Activated T-helper 1 cell treated with anti-CD3 and anti-CD28 coated beads, Interleukin-12 subunit alpha, Interleukin-12 subunit beta, Interleukin-2, Interleukin-4 antibody, amounts not matched to agents 30 ng/mL and 10 ng/mL and 1 ng/mL, durations not matched to agents 14 hours and 24 hours and 36 hours (primary cell): Measurements from ENCODE around the gene OSER1. TPM values are rescaled to one million over a fixed set of nuclear protein-coding genes. Genes with fewer than 3 reads are reported as not detected.
A peak's percentile ranks its signal among the peaks of the same experiment; 100 is the strongest.
"Not testable (repeated sequence)": the region's sequence is repeated elsewhere in the genome, so short reads cannot be mapped to it uniquely, and the experiment has no call there.

Experiments used
- DNase-seq: peaks from one replicate; pipeline ENCODE4 v3.0.0; 2021; ENCODE audit warnings: low spot score
- H3K27ac Mint-ChIP-seq: one replicate; pipeline ENCODE4 v1.8.0; 2021; ENCODE audit warnings: mild to moderate bottlenecking, mixed read lengths
- H3K27me3 Mint-ChIP-seq: one replicate; pipeline ENCODE4 v1.8.0; 2022; ENCODE audit warnings: mild to moderate bottlenecking, moderate library complexity, mixed read lengths; ENCODE audit not compliant: insufficient read depth
- H3K36me3 Mint-ChIP-seq: one replicate; pipeline ENCODE4 v1.8.0; 2021; ENCODE audit warnings: low read depth, mixed read lengths
- H3K4me1 Mint-ChIP-seq: one replicate; pipeline ENCODE4 v1.8.0; 2021; ENCODE audit warnings: low read depth, mixed read lengths
- H3K4me3 Mint-ChIP-seq: one replicate; pipeline ENCODE4 v1.8.0; 2021; ENCODE audit warnings: mild to moderate bottlenecking, moderate library complexity, mixed read lengths
- H3K9me3 Mint-ChIP-seq: one replicate; pipeline ENCODE4 v1.8.0; 2021; ENCODE audit warnings: mixed read lengths
- intact Hi-C: fragments of 100-400 bp; cut with micrococcal nuclease; formaldehyde crosslinking; loops from one replicate; pipeline ENCODE4 v1.15.1; 2024
- total RNA-seq: library from RNA; stranded (reverse); gene quantifications from 2 replicates; pipeline ENCODE4 v1.2.3, GENCODE V29; 2022

The OSER1 gene
- 22.0 and 23.4 TPM in 2 replicates for total RNA-seq

GRCh38 chr20:44210406-44211176 lies at the start of gene OSER1:
TSS of gene OSER1 (minus strand) at chr20:44210771. CDS start at chr20:44206957, 3,814 bp downstream.
- intact Hi-C loops = loop anchor here (1.0 to 10.0 kb wide), 8 partner anchors 101 to 754 kb away; partner anchors contain the start of genes FITM2, MYBL2, SERINC3 and SRSF6
- DNase-seq = peak; percentile 98
- peak within 1 kb of the TSS; percentile 99 for H3K4me3 Mint-ChIP-seq
- H3K27ac Mint-ChIP-seq = peak within 1 kb of the TSS; percentile 98
- peaks cover 59% of the 10 kb centered on the region for H3K4me1 Mint-ChIP-seq
- H3K36me3 Mint-ChIP-seq = peaks cover 18% of the 10 kb centered on the region
- no peaks in the 10 kb centered on the region for H3K27me3 Mint-ChIP-seq
- H3K9me3 Mint-ChIP-seq = no peaks in the 10 kb centered on the region

GRCh38 chr20:44258226-44258890 lies 47.8 kb upstream of the OSER1 start:
- no peak for DNase-seq
- Mint-ChIP-seq H3K27me3 (peaks cover 2% of the 10 kb centered on the region), H3K4me1 (no peaks in the 10 kb centered on the region), H3K36me3 (no peaks in the 10 kb centered on the region), H3K27ac (no peak overlapping the region), H3K9me3 (no peaks in the 10 kb centered on the region), H3K4me3 (no peak overlapping the region)
- intact Hi-C loops = no loop called here

GRCh38 chr20:44256961-44257360 lies 46.4 kb upstream of the OSER1 start:
- no peak for DNase-seq
- no peak overlapping the region for H3K27ac Mint-ChIP-seq
- no peak overlapping the region for H3K4me3 Mint-ChIP-seq
- H3K27me3 Mint-ChIP-seq = peaks cover 2% of the 10 kb centered on the region
- H3K9me3 Mint-ChIP-seq = no peaks in the 10 kb centered on the region
- no peaks in the 10 kb centered on the region for H3K4me1 Mint-ChIP-seq
- no peaks in the 10 kb centered on the region for H3K36me3 Mint-ChIP-seq
- intact Hi-C loops = no loop called here

DNA sequence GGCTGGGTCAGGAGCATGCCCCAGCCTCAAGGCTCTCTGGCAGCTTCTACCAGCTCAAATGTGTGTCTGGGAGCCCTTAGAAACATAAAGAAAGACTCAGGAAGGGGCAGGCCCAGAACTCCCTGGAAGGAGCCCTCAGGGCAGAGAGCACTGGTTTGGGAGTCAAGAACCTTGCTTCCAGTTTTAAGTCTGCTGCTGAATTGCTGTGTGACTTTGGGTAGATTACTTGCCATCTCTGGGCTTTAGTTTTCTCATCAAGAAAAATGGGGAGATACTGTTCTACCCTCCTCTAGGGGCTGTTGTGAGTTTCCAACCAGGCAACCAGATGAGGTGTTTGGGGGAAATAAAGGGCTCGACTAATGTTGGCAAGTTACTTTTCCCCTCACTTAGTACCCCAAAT lies 45.4 kb upstream of the OSER1 start:
- H3K4me3 Mint-ChIP-seq = no peak overlapping the region
- H3K4me1 Mint-ChIP-seq = no peaks in the 10 kb centered on the region
- no peaks in the 10 kb centered on the region for H3K27me3 Mint-ChIP-seq
- H3K36me3 Mint-ChIP-seq = no peaks in the 10 kb centered on the region
- no peak overlapping the region for H3K27ac Mint-ChIP-seq
- DNase-seq = no peak
- H3K9me3 Mint-ChIP-seq = no peaks in the 10 kb centered on the region
- intact Hi-C loops = no loop called here

DNA sequence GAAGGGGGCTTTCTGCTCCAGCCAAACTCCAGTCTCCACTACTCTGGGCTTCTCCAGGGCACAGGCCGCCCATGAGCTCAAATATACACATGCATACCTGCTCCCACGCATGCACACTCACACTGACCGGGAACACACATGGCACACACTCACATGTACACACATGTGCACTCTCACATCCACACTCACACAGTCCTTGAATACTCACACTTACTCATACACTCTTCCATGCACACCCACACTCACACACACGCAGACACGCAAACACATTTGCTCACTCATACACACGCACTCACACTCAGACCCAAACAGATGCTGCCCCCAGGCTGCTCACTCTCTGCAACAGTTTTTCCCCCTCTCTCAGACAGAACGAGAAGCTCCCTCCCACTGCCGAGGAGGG lies 43.5 kb upstream of the OSER1 start:
- Mint-ChIP-seq H3K4me1 (no peaks in the 10 kb centered on the region), H3K36me3 (no peaks in the 10 kb centered on the region), H3K27me3 (peaks cover under 1% of the 10 kb centered on the region), H3K4me3 (no peak overlapping the region), H3K27ac (no peak overlapping the region), H3K9me3 (no peaks in the 10 kb centered on the region)
- intact Hi-C loops = no loop called here
- no peak for DNase-seq

- intact Hi-C loops = no loop called here
- Mint-ChIP-seq H3K27ac (no peak overlapping the region), H3K9me3 (no peaks in the 10 kb centered on the region), H3K36me3 (no peaks in the 10 kb centered on the region), H3K4me1 (no peaks in the 10 kb centered on the region), H3K4me3 (no peak overlapping the region), H3K27me3 (peaks cover 6% of the 10 kb centered on the region)
- DNase-seq = no peak
These were observed 43.0 kb upstream of the OSER1 start for GRCh38 chr20:44253528-44253927.

DNA sequence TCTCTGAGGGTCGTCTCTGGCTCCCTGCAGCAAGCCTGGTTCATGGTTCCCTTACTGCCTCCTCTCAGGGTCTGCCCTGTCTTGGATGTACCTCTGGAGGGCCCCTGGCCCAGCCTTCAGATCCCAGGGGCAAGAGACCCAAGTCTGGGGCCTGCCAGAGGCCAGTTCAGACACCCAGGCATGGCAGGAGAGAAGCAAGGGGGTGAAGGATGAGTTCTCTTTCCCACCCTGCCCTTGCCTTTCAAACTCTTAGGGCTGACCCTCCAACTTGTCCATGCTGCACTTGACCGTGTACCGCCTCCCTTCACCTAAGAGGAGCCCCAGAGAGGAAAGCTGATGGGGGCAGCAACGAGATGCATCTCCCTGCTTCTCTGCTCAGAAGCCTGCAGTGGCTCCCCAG lies 40.7 kb upstream of the OSER1 start:
- Mint-ChIP-seq H3K27ac (no peak overlapping the region), H3K27me3 (peaks cover 21% of the 10 kb centered on the region), H3K4me3 (no peak overlapping the region), H3K4me1 (no peaks in the 10 kb centered on the region), H3K9me3 (no peaks in the 10 kb centered on the region), H3K36me3 (no peaks in the 10 kb centered on the region)
- no peak for DNase-seq
- intact Hi-C loops = no loop called here

DNA sequence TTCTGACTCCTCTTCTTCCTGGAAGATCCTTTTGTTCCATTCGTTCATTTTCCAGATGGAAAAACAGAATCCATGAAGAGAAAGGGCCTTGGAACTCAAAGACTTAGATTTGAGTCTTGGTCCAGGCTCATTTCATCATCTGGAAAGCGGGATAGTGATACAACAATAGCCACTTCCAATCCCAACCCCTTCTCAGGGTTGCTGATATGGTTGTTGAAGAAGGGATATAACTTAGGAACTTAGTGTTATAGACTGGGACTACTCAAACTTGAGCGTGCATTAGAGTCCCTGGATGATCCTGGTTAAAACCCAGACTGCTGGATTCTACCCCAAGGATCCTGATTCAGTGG lies 37.8 kb upstream of the OSER1 start:
- Mint-ChIP-seq H3K4me3 (no peak overlapping the region), H3K27me3 (peaks cover 30% of the 10 kb centered on the region), H3K27ac (no peak overlapping the region), H3K9me3 (no peaks in the 10 kb centered on the region), H3K4me1 (no peaks in the 10 kb centered on the region), H3K36me3 (no peaks in the 10 kb centered on the region)
- no peak for DNase-seq
- intact Hi-C loops = no loop called here

GRCh38 chr20:44247586-44248409 lies 37.2 kb upstream of the OSER1 start:
- Mint-ChIP-seq H3K4me1 (no peaks in the 10 kb centered on the region), H3K27me3 (peaks cover 30% of the 10 kb centered on the region), H3K36me3 (no peaks in the 10 kb centered on the region), H3K4me3 (no peak overlapping the region), H3K27ac (no peak overlapping the region), H3K9me3 (no peaks in the 10 kb centered on the region)
- intact Hi-C loops = no loop called here
- no peak for DNase-seq

GRCh38 chr20:44247131-44247571 lies 36.6 kb upstream of the OSER1 start, which contains the start of gene GDAP1L1:
TSS of gene GDAP1L1 (plus strand) at chr20:44247308. CDS start at chr20:44247335, 27 bp downstream.
- H3K27ac Mint-ChIP-seq = no peak within 1 kb of the TSS
- peaks cover 30% of the 10 kb centered on the region for H3K27me3 Mint-ChIP-seq
- no peak for DNase-seq
- intact Hi-C loops = no loop called here
- no peak within 1 kb of the TSS for H3K4me3 Mint-ChIP-seq
- no peaks in the 10 kb centered on the region for H3K36me3 Mint-ChIP-seq
- H3K4me1 Mint-ChIP-seq = no peaks in the 10 kb centered on the region
- H3K9me3 Mint-ChIP-seq = no peaks in the 10 kb centered on the region

DNA sequence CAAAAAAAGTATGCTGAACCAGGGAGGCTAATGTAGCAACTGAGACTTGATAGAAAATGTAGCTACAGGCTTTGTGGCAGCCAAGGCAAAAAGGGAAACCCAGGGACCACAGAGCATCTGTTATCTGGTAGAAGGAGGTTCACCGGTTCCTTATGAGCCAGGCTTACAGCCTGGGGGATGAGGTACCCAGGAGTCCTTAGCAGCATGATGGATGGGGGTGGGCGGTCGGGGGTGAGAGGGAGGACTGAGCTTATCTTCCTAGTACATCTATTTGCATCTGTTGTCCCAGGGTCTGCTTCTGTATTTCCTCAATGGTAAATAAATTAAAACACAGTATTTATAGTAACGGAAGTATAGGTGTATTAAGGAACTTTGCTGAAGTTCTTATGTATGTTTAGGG lies 35.4 kb upstream of the OSER1 start:
- DNase-seq = no peak
- Mint-ChIP-seq H3K9me3 (no peaks in the 10 kb centered on the region), H3K27ac (no peak overlapping the region), H3K4me3 (no peak overlapping the region), H3K4me1 (no peaks in the 10 kb centered on the region), H3K36me3 (no peaks in the 10 kb centered on the region), H3K27me3 (peaks cover 30% of the 10 kb centered on the region)
- intact Hi-C loops = no loop called here

GRCh38 chr20:44241796-44242195 lies 31.2 kb upstream of the OSER1 start:
- H3K9me3 Mint-ChIP-seq = no peaks in the 10 kb centered on the region
- no peaks in the 10 kb centered on the region for H3K4me1 Mint-ChIP-seq
- H3K27me3 Mint-ChIP-seq = peaks cover 18% of the 10 kb centered on the region
- H3K36me3 Mint-ChIP-seq = no peaks in the 10 kb centered on the region
- H3K27ac Mint-ChIP-seq = no peak overlapping the region
- no peak for DNase-seq
- intact Hi-C loops = no loop called here
- no peak overlapping the region for H3K4me3 Mint-ChIP-seq

DNA sequence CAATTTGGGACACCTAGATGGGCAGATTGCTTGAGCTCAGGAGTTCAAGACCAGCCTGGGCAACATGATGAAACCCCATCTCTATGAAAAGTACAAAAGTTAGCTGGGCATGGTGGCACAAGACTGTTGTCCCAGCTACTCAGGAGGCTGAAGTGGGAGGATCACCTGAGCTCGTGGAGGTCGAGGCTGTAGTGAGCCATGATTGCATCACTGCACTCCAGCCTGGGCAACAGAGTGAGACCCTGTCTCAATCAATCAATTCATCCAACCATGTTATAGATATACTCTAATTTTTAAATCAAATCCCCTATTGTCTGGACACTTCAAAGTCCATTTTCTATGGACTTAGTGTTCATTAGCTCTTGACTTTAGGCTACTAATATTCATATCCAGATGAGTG lies 26.3 kb upstream of the OSER1 start:
- H3K4me1 Mint-ChIP-seq, H3K27ac Mint-ChIP-seq, H3K36me3 Mint-ChIP-seq, intact Hi-C loops, H3K27me3 Mint-ChIP-seq, H3K4me3 Mint-ChIP-seq, H3K9me3 Mint-ChIP-seq, DNase-seq: not testable (repeated sequence)
